Natural killer cell treated with Interleukin-12 subunit alpha and Interleukin-12 subunit beta and Interleukin-15 and Interleukin-18, amount 100 ng/mL, for 72 hours (primary cell): ENCODE measurements around the gene CUX1. TPM values are rescaled to one million over a fixed set of nuclear protein-coding genes. Genes with fewer than 3 reads are reported as not detected.

Source experiments
- ATAC-seq, 2 donors: fragments of 150-1000 bp; cut with Tn5 transposase in 1 of 2; sonication (Bioruptor Pico), chemical (Tn5 transposase) in 1 of 2; 2 replicates each; pipeline ENCODE4 v1.10.0; 2021
- DNase-seq: peaks from one replicate; pipeline ENCODE4 v3.0.0; 2022; ENCODE audit warnings: low spot score
- H3K27ac Mint-ChIP-seq, 2 donors: 1 replicate in 1 of 2; 2 replicates in 1 of 2; pipeline ENCODE4 v1.8.0; 2022; ENCODE audit warnings: mixed read lengths in 2 of 2, mild to moderate bottlenecking in 1 of 2, moderate library complexity in 1 of 2
- H3K27me3 Mint-ChIP-seq, 2 donors: 1 replicate in 1 of 2; 2 replicates in 1 of 2; pipeline ENCODE4 v1.8.0; 2022; ENCODE audit warnings: mixed read lengths in 2 of 2
- H3K36me3 Mint-ChIP-seq: one replicate; pipeline ENCODE4 v1.8.0; 2022; ENCODE audit warnings: mixed read lengths
- H3K4me1 Mint-ChIP-seq, 2 donors: 1 replicate in 1 of 2; 2 replicates in 1 of 2; pipeline ENCODE4 v1.8.0; 2022; ENCODE audit warnings: low read depth in 2 of 2, mixed read lengths in 2 of 2, mild to moderate bottlenecking in 1 of 2
- H3K4me3 Mint-ChIP-seq: one replicate; pipeline ENCODE4 v1.8.0; 2022; ENCODE audit warnings: mixed read lengths
- H3K9me3 Mint-ChIP-seq: 2 replicates; pipeline ENCODE4 v1.8.0; 2022; ENCODE audit warnings: mixed read lengths
- total RNA-seq, 2 donors: library from RNA; stranded (reverse); gene quantifications; one replicate each; pipeline ENCODE4 v1.2.3, GENCODE V29; 2022

CUX1 gene
- total RNA-seq, 2 donors from 2014 or later: 25.2 to 28.5 TPM

DNA sequence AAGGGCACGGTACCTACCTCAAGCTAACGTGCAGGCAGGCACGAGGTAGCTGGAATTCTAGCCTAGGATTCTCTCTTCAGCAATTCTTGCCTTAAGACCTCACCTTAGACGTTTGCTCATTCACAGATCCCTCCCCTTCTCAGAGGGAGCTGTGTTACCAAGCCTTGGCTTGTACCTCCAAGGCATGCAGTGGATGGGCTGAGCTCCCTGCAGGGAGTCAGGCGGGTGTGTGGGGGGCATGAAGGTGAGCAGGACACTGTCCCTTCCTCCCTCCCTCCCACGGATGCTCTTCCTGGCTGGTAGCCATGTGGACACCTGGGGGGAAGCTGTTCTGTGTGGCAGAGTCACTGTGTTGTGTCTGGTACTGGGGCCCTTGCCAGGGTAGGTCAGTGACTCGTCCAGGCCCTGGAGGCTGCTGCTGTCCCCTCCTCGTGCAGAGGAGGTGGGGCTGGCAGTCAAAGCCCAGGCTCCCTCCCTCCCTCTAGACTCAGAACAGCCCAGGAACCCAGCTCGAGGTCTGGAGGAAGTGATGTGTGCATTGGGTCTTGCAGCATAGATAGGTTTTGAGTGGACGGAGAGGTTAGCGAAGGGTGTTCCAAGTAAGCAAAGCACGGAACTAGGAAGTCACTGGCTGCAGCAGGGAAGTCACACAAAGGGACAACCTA lies 247.1 kb downstream of the CUX1 start:
- ATAC-seq (peak; percentile 38 to 47), DNase-seq (no peak)
- no peak overlapping the region for H3K27ac Mint-ChIP-seq
- peaks cover 7 to 14% of the 10 kb centered on the region in 2 donors for H3K4me1 Mint-ChIP-seq
- no peaks in the 10 kb centered on the region for H3K9me3 Mint-ChIP-seq
- H3K36me3 Mint-ChIP-seq: no peaks in the 10 kb centered on the region
- H3K27me3 Mint-ChIP-seq: no peaks in the 10 kb centered on the region
- H3K4me3 Mint-ChIP-seq: no peak overlapping the region

- Mint-ChIP-seq H3K4me3 (no peak overlapping the region), H3K36me3 (peaks cover 3% of the 10 kb centered on the region), H3K27me3 (no peaks in the 10 kb centered on the region), H3K27ac (no peak overlapping the region), H3K4me1 (peaks cover 7 to 14% of the 10 kb centered on the region in 2 donors), H3K9me3 (no peaks in the 10 kb centered on the region)
- DNase-seq: no peak
- no peak for ATAC-seq
Measured at GRCh38 chr7:102065226-102065625, 247.8 kb downstream of the CUX1 start.

- Mint-ChIP-seq H3K27me3 (no peaks in the 10 kb centered on the region), H3K4me1 (peaks cover 7 to 14% of the 10 kb centered on the region in 2 donors), H3K27ac (no peak overlapping the region), H3K9me3 (no peaks in the 10 kb centered on the region), H3K4me3 (no peak overlapping the region), H3K36me3 (peaks cover 5% of the 10 kb centered on the region)
- no peak for DNase-seq
- ATAC-seq: no peak
Measured at GRCh38 chr7:102066476-102066875, 249.1 kb downstream of the CUX1 start.

DNA sequence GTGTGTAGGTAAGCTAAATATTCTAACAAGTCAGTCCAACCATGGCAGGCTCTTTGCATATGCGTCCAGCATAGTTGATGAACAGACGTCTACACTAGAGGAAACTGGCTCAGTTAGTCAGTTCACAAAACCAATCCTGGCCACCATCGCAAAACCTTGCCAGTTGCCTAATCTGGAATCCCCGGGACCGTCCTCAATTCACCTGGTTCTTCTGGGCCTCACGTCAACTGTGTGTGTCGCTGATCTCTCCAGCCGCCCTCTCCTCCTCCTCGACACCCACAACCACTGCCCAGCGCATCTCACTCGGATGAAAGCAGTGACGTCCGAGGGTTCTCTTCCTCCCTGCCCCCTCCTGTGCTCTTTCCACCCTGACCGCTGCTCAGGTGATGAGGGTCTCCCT lies 251.4 kb downstream of the CUX1 start:
- Mint-ChIP-seq H3K9me3 (no peaks in the 10 kb centered on the region), H3K27ac (no peak overlapping the region), H3K4me3 (no peak overlapping the region), H3K27me3 (no peaks in the 10 kb centered on the region), H3K36me3 (peaks cover 11% of the 10 kb centered on the region), H3K4me1 (peaks cover 0 to 7% of the 10 kb centered on the region in 2 donors)
- DNase-seq (no peak), ATAC-seq (no peak)

GRCh38 chr7:102069931-102070629 lies 252.7 kb downstream of the CUX1 start:
- Mint-ChIP-seq H3K4me1 (no peaks in the 10 kb centered on the region), H3K27me3 (no peaks in the 10 kb centered on the region), H3K36me3 (peaks cover 11% of the 10 kb centered on the region), H3K9me3 (no peaks in the 10 kb centered on the region), H3K27ac (no peak overlapping the region), H3K4me3 (no peak overlapping the region)
- DNase-seq: no peak
- ATAC-seq: no peak

DNA sequence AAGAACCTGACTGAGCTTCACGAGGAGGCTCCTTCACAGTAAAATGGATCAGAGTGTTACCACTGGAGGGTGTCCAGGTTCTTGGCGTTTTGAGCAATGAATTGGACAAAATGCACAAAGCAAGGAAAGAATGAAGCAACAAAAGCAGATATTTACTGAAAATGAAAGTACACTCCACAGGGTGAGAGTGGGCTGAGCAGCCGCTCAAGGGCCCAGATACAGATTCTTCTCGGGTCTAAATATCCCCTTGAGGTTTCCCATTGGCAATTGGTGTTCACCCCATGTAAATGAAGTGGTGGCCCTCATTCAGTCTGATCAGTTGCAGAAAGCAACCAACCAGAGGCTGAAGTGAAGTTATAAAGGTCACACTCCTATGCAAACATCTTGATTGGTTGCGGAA lies 254.6 kb downstream of the CUX1 start:
- no peaks in the 10 kb centered on the region for H3K27me3 Mint-ChIP-seq
- DNase-seq (no peak), ATAC-seq (no peak)
- no peak overlapping the region for H3K27ac Mint-ChIP-seq
- H3K9me3 Mint-ChIP-seq: no peaks in the 10 kb centered on the region
- peaks cover 11% of the 10 kb centered on the region for H3K36me3 Mint-ChIP-seq
- peaks cover 5% of the 10 kb centered on the region in 2 donors for H3K4me1 Mint-ChIP-seq
- H3K4me3 Mint-ChIP-seq: no peak overlapping the region

GRCh38 chr7:102072636-102073209 lies 255.3 kb downstream of the CUX1 start:
- Mint-ChIP-seq H3K27me3 (no peaks in the 10 kb centered on the region), H3K36me3 (peaks cover 11% of the 10 kb centered on the region), H3K27ac (no peak overlapping the region), H3K9me3 (no peaks in the 10 kb centered on the region), H3K4me1 (peaks cover 7% of the 10 kb centered on the region in 2 donors), H3K4me3 (no peak overlapping the region)
- ATAC-seq: no peak
- no peak for DNase-seq

DNA sequence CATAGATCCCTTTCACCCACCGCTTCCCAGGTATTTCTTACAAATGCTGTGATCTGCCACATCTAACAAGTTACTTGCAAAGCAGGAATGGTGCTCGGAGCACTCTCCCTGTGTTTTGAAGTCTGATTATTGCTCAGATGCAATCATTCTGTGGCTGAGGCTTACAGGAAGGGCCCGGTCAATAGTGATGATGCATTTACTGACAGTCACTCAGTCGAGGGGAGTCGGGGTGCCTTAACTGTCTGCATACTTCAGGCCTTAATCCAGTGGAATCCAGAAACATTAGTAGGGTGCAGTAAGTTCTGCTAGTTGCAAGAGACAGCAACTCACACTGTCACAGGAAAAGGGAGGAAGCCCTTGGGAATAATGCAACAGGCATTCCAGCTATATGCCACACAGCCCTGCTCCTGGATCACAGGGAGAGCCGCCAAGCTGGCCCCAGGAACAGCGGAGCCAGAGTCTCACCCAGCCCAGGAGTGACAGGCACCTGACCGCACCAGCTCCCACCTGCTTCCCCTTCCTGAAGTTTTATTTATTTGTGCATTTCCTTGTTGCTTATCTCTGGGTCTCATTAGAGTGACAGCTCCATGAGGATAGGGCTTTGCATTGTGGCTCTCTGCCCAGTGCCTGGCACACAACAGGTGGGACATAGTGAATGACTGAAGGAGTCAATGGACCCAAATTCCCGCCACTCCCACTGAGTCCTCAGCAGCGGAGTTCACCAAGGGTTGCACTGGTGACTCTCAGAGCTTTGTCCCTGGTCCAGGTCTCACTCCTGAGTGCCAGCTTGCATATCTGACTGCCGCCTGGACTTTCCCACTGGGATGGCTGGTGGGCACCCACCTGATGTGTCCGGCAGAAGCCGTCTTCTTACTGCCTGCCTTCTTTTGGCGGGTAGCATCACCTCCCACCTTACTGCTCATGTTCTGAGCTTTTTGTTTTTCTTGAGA lies 256.8 kb downstream of the CUX1 start:
- Mint-ChIP-seq H3K4me3 (no peak overlapping the region), H3K27me3 (no peaks in the 10 kb centered on the region), H3K36me3 (peaks cover 11% of the 10 kb centered on the region), H3K27ac (no peak overlapping the region), H3K4me1 (peaks cover 7% of the 10 kb centered on the region in 2 donors), H3K9me3 (no peaks in the 10 kb centered on the region)
- no peak for DNase-seq
- ATAC-seq: no peak

DNA sequence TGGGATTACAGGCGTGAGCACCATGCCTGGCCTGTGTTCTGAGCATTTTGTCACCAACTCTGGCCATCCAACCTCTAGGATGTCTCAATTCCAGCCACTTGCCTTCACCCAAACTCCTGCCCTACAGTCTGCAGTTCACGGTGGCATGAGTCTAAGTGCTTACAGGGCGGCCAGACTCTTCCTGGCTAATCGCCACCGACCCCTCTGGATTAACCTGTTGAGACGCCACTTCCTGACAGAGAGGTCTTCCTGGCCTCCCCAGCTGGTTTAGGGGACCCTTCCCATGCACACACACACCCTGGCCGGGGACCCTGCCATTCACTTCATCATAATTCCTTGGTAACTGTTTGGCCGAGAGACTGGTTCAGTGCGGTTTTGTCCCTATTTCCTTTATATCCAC lies 257.7 kb downstream of the CUX1 start:
- DNase-seq (no peak), ATAC-seq (no peak)
- H3K27ac Mint-ChIP-seq: no peak overlapping the region
- H3K4me3 Mint-ChIP-seq: no peak overlapping the region
- H3K27me3 Mint-ChIP-seq: no peaks in the 10 kb centered on the region
- no peaks in the 10 kb centered on the region for H3K9me3 Mint-ChIP-seq
- peaks cover 7% of the 10 kb centered on the region in 2 donors for H3K4me1 Mint-ChIP-seq
- peaks cover 8% of the 10 kb centered on the region for H3K36me3 Mint-ChIP-seq

DNA sequence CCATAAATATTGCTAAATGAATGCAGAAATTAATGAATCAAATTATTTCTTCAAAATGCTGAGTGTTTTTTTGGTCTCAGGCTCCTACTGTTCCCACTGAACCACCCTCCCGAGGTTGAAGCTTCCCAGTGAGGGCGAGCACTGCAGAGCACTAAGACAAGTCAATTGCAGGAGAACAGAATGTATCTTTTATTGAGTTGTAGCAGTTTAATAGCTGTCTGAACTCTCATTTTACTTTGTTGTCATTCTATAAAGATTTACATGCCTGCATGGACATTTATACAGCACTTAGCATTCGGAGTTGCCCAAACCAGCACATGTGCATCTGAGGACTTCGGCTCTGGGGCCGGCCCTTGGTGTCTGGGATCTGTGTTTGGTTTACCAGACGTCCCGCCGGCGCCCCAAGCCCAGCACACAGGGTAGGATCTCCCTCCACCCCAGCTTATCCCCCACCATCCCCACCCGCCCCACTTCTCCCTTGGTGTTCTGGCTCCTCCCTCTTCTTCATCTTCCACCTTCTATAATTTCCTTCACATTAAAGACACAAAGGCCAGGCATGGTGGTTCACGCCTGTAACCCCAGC lies 258.2 kb downstream of the CUX1 start:
- no peak overlapping the region for H3K27ac Mint-ChIP-seq
- no peaks in the 10 kb centered on the region for H3K9me3 Mint-ChIP-seq
- H3K4me1 Mint-ChIP-seq: peaks cover 7% of the 10 kb centered on the region in 2 donors
- H3K4me3 Mint-ChIP-seq: no peak overlapping the region
- peaks cover 6% of the 10 kb centered on the region for H3K36me3 Mint-ChIP-seq
- ATAC-seq: no peak
- no peaks in the 10 kb centered on the region for H3K27me3 Mint-ChIP-seq
- DNase-seq: no peak

DNA sequence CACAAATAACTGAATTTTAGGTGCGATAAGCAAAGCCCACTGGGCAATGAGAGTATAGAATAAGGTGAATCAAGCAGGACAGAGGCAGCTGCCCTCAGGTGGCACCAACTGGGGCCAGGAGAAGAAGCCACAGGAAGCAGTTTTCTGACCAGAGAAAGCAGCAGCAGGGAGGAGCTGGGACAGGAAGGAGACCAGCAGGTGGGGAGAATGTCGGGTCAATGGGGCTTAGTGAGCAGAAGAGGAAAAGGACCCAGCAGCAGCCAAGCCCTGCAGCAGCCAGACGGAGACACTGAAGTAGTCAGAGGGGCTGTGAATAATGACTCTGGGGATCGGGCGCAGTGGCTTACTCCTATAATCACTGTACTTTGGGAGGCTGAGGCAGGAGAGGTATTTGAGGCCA lies 259.7 kb downstream of the CUX1 start:
- Mint-ChIP-seq H3K4me3 (no peak overlapping the region), H3K27me3 (no peaks in the 10 kb centered on the region), H3K9me3 (no peaks in the 10 kb centered on the region), H3K4me1 (peaks cover 7 to 14% of the 10 kb centered on the region in 2 donors), H3K27ac (no peak overlapping the region), H3K36me3 (peaks cover under 1% of the 10 kb centered on the region)
- ATAC-seq (no peak), DNase-seq (no peak)

DNA sequence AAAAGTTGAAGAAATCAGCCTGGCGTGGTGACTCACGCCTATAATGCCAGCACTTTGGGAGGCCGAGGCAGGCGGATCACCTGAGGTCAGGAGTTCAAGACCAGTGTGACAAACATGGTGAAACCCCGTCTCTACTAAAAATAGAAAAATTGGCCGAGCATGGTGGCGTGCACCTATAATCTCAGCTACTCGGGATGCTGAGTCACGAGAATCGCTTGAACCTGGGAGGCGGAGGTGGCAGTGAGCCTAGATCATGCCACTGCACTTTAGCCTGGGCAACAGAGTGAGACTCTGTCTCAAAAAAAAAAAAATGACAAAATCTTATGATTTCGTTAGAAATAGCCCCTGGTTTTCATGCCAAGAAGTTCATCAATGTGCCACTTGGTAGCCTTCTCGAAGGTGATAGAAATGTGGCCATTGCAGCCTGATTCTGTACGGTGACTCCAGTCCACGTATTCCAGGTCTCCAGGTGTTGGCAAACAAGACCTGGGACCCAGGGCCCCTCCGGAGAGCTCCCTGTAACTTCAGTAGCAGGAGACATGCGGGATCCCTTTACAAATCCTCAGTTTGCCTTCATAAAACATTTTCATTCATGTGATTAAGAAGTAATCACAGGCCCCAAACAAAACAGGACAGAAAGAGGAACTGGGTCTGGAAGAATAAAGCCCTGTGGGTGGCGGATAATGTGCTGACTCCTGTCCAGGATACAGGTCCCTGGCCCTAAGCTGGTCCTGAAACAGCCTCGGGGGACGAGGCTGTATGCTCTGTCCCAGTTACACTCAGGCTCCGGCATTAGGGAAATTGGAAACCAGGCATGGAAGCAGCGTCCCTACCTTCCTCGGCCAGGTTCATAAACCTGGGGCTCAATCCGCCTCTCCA lies 262.0 kb downstream of the CUX1 start:
- ATAC-seq (no peak), DNase-seq (no peak)
- Mint-ChIP-seq H3K36me3 (no peaks in the 10 kb centered on the region), H3K4me1 (peaks cover 7 to 14% of the 10 kb centered on the region in 2 donors), H3K4me3 (no peak overlapping the region), H3K27ac (no peak overlapping the region), H3K9me3 (no peaks in the 10 kb centered on the region), H3K27me3 (no peaks in the 10 kb centered on the region)
